B cell (primary cell): Measurements from ENCODE around the gene TLR3.

Source experiments
- CTCF ChIP-seq: fragments of 200-600 bp; IDR thresholded peaks from one replicate; pipeline ENCODE4 v1.8.0; 2022; ENCODE audit warnings: antibody characterized with exemption, mild to moderate bottlenecking
- EZH2 ChIP-seq: IDR thresholded peaks from 2 replicates; pipeline ENCODE4 v1.6.1; 2012; ENCODE audit warnings: borderline replicate concordance, low read depth, mild to moderate bottlenecking, moderate library complexity, low read length; ENCODE audit not compliant: insufficient read depth, poor library complexity, severe bottlenecking

- TF ChIP-seq CTCF (no peak), EZH2 (no peak)
Measured at GRCh38 chr4:186074189-186074588, 5.2 kb downstream of the TLR3 start.
